Right atrium auricular region (tissue), 2 donors: ENCODE results near the gene TNS3. TPM values are rescaled to one million over a fixed set of nuclear protein-coding genes. Genes with fewer than 3 reads are reported as not detected.
A peak's percentile ranks its signal among the peaks of the same experiment; 100 is the strongest.

Source experiments
- DNase-seq: peaks from one replicate; pipeline ENCODE4 v3.0.0-alpha.2; 2019; ENCODE audit warnings: low spot score
- H3K27ac ChIP-seq, 2 donors: fragments of 200-600 bp; sonication (generic); 1 replicate in 1 of 2; 2 replicates in 1 of 2; pipeline ENCODE4 v1.5.1; 2016 to 2019
- H3K27me3 ChIP-seq, 2 donors: fragments of 200-600 bp; sonication (generic); one replicate each; pipeline versions ENCODE4 v1.5.1 to v1.6.0; 2017 to 2019
- H3K36me3 ChIP-seq: fragments of 200-600 bp; sonication (generic); one replicate; pipeline ENCODE4 v1.5.1; 2016
- H3K4me1 ChIP-seq, 2 donors: fragments of 200-600 bp; sonication (generic); one replicate each; pipeline versions ENCODE4 v1.5.1 to v1.6.0; 2017 to 2019
- H3K4me3 ChIP-seq, 2 donors: fragments of 200-600 bp; sonication (generic); 1 replicate in 1 of 2; 2 replicates in 1 of 2; pipeline ENCODE4 v1.5.1; 2017 to 2019; ENCODE audit warnings: mild to moderate bottlenecking in 1 of 2, moderate library complexity in 1 of 2
- H3K9me3 ChIP-seq, 2 donors: fragments of 200-600 bp; sonication (generic); one replicate each; pipeline ENCODE4 v1.5.1; 2019
- CTCF ChIP-seq, 2 donors: fragments of 200-600 bp; sonication (generic); IDR thresholded peaks; one replicate each; pipeline ENCODE4 v1.5.1; 2019; ENCODE audit warnings: antibody characterized with exemption in 2 of 2
- total RNA-seq, 2 donors: library from RNA; depleted of rRNA; stranded (reverse); fragments of >200 nt; gene quantifications; one replicate each; pipeline ENCODE4 v1.1.0, GENCODE V29; 2016

The TNS3 gene
- total RNA-seq, 2 donors from 2014 or later, result 39.7 to 44.4 TPM

GRCh38 chr7:47455872-47456185 lies 126.1 kb downstream of the TNS3 start:
- H3K4me1 ChIP-seq, result peaks cover 0 to 51% of the 10 kb centered on the region in 2 donors

GRCh38 chr7:47454974-47455871 lies 126.7 kb downstream of the TNS3 start:
- no peak for TF ChIP-seq CTCF (IDR thresholded peaks at IDR 0.05)
- DNase-seq, result no peak
- peaks cover 0 to 50% of the 10 kb centered on the region in 2 donors for H3K4me1 ChIP-seq
- no peaks in the 10 kb centered on the region for H3K9me3 ChIP-seq
- no peaks in the 10 kb centered on the region for H3K36me3 ChIP-seq
- H3K4me3 ChIP-seq, result no peak overlapping the region
- H3K27me3 ChIP-seq, result no peaks in the 10 kb centered on the region
- peak overlapping the region; percentile 83 to 87 for H3K27ac ChIP-seq

More at GRCh38 chr7:47455872-47456185, 126.1 kb downstream of the TNS3 start:
- Histone ChIP-seq H3K36me3 (no peaks in the 10 kb centered on the region), H3K9me3 (no peaks in the 10 kb centered on the region), H3K27ac (peak overlapping the region in 1 of 2 donors; percentile 20), H3K4me3 (no peak overlapping the region), H3K27me3 (no peaks in the 10 kb centered on the region)
- no peak for DNase-seq
- no peak for TF ChIP-seq CTCF (IDR thresholded peaks at IDR 0.05)

GRCh38 chr7:47454069-47454973 lies 127.6 kb downstream of the TNS3 start:
- Histone ChIP-seq H3K4me3 (no peak overlapping the region), H3K4me1 (peaks cover 0 to 50% of the 10 kb centered on the region in 2 donors)
- no peak for DNase-seq

GRCh38 chr7:47453093-47454061 lies 128.5 kb downstream of the TNS3 start:
- TF ChIP-seq CTCF (IDR thresholded peaks at IDR 0.05), result no peak
- no peaks in the 10 kb centered on the region for H3K36me3 ChIP-seq
- DNase-seq, result peak; percentile 91
- H3K27ac ChIP-seq, result peak overlapping the region; percentile 83 to 87
- peaks cover 0 to 44% of the 10 kb centered on the region in 2 donors for H3K4me1 ChIP-seq
- H3K4me3 ChIP-seq, result peak overlapping the region in 1 of 2 donors; percentile 9
- H3K9me3 ChIP-seq, result no peaks in the 10 kb centered on the region
- H3K27me3 ChIP-seq, result no peaks in the 10 kb centered on the region

More at GRCh38 chr7:47454069-47454973, 127.6 kb downstream of the TNS3 start:
- Histone ChIP-seq H3K27ac (peak overlapping the region; percentile 83 to 87), H3K36me3 (no peaks in the 10 kb centered on the region), H3K9me3 (no peaks in the 10 kb centered on the region), H3K27me3 (no peaks in the 10 kb centered on the region)
- TF ChIP-seq CTCF (IDR thresholded peaks at IDR 0.05), result no peak

- DNase-seq, result no peak
- H3K4me3 ChIP-seq, result peak overlapping the region in 1 of 2 donors; percentile 9
- H3K27me3 ChIP-seq, result no peaks in the 10 kb centered on the region
- H3K4me1 ChIP-seq, result peaks cover 0 to 37% of the 10 kb centered on the region in 2 donors
- H3K27ac ChIP-seq, result peak overlapping the region; percentile 83 to 87
- H3K36me3 ChIP-seq, result no peaks in the 10 kb centered on the region
- no peak for TF ChIP-seq CTCF (IDR thresholded peaks at IDR 0.05)
- H3K9me3 ChIP-seq, result no peaks in the 10 kb centered on the region
These were observed 129.2 kb downstream of the TNS3 start for GRCh38 chr7:47452715-47453092.
